BJ (cell line): Measurements from ENCODE around the gene CDKN2B-AS1. TPM values are rescaled to one million over a fixed set of nuclear protein-coding genes. Genes with fewer than 3 reads are reported as not detected.

Experiments
- CTCF ChIA-PET: fragments of 350-600 bp; formaldehyde crosslinking; extraction: SDS; loops from one replicate; lab custom pipeline; 2021; ENCODE audit warnings: antibody characterized with exemption, inconsistent platforms; lab: Yijun Ruan, JAX
- POLR2A ChIA-PET: fragments of 300-600 bp; sonication (Branson Sonifier 250); formaldehyde crosslinking; extraction: SDS; loops from one replicate; lab custom pipeline; 2021; ENCODE audit warnings: antibody characterized with exemption; lab: Charles Lee
- DNase-seq: peaks from one replicate; pipeline ENCODE4 v3.0.0-alpha.2; 2011; ENCODE audit warnings: low read depth
- H3K27me3 ChIP-seq: 2 replicates; pipeline ENCODE4 v1.6.0; 2011; ENCODE audit warnings: low read length; ENCODE audit not compliant: control insufficient read depth, insufficient read depth
- H3K36me3 ChIP-seq: 2 replicates; pipeline ENCODE4 v1.5.1; 2011; ENCODE audit warnings: low read length; ENCODE audit not compliant: control insufficient read depth, insufficient read depth
- H3K4me3 ChIP-seq: 2 replicates; pipeline ENCODE4 v1.5.1; 2011; ENCODE audit warnings: low read depth, mild to moderate bottlenecking, control low read depth, low read length
- CTCF ChIP-seq: IDR thresholded peaks from 2 replicates; pipeline ENCODE4 v1.5.1; 2011; ENCODE audit warnings: low read depth, mild to moderate bottlenecking, control low read depth, inconsistent platforms, low read length, moderate library complexity; ENCODE audit not compliant: insufficient read depth
- polyA plus RNA-seq: library from polyadenylated mRNA; depleted of rRNA; stranded (reverse); fragments of >200 nt; gene quantifications from 2 replicates; pipeline ENCODE4 v1.2.3, GENCODE V29; 2011

Gene CDKN2B-AS1
- polyA plus RNA-seq, 1 experiment, result 0.59 TPM

GRCh38 chr9:22041344-22041743, 46.8 kb downstream of the CDKN2B-AS1 start:
- DNase-seq, result no peak
- no peak for TF ChIP-seq CTCF
- H3K4me3 ChIP-seq, result no peak overlapping the region
- H3K36me3 ChIP-seq, result no peaks in the 10 kb centered on the region
- H3K27me3 ChIP-seq, result peaks cover 1% of the 10 kb centered on the region; the same call in 1 of the 2 replicates
- ChIA-PET POLR2A (no interaction called here), CTCF (interaction anchor here (1.1 to 6.2 kb wide), 2 partner anchors 17 to 33 kb away, joined by 3 to 46 read pairs; partner anchors contain the start of gene CDKN2B)

GRCh38 chr9:22041775-22042174, 47.2 kb downstream of the CDKN2B-AS1 start:
- Histone ChIP-seq H3K4me3 (no peak overlapping the region), H3K36me3 (no peaks in the 10 kb centered on the region), H3K27me3 (peaks cover 1% of the 10 kb centered on the region; the same call in 1 of the 2 replicates)
- TF ChIP-seq CTCF, result no peak
- ChIA-PET POLR2A (no interaction called here), CTCF (interaction anchor here (0.6 to 6.2 kb wide), 4 partner anchors 17 to 78 kb away, joined by 3 to 46 read pairs (median 4); partner anchors contain the start of gene CDKN2B)
- DNase-seq, result no peak

GRCh38 chr9:22043928-22044327, 49.3 kb downstream of the CDKN2B-AS1 start:
- no peak for DNase-seq
- CTCF ChIA-PET, result interaction anchor here (1.9 kb wide), 1 partner anchor 76 kb away, joined by 5 read pairs; no protein-coding TSS in a partner anchor
- TF ChIP-seq CTCF, result no peak
- H3K27me3 ChIP-seq, result peaks cover 1% of the 10 kb centered on the region; the same call in 1 of the 2 replicates
- POLR2A ChIA-PET, result no interaction called here
- H3K4me3 ChIP-seq, result no peak overlapping the region
- H3K36me3 ChIP-seq, result no peaks in the 10 kb centered on the region

GRCh38 chr9:22044583-22044982, 50.0 kb downstream of the CDKN2B-AS1 start:
- DNase-seq, result peak; percentile 37

GRCh38 chr9:22045423-22045822, 50.8 kb downstream of the CDKN2B-AS1 start:
- H3K4me3 ChIP-seq, result no peak overlapping the region
- no peaks in the 10 kb centered on the region for H3K27me3 ChIP-seq
- no peak for DNase-seq
- ChIA-PET POLR2A (no interaction called here), CTCF (interaction anchor here (0.6 kb wide), 1 partner anchor 18 kb away, joined by 3 read pairs; no protein-coding TSS in a partner anchor)
- TF ChIP-seq CTCF, result no peak
- no peaks in the 10 kb centered on the region for H3K36me3 ChIP-seq

More at GRCh38 chr9:22044583-22044982, 50.0 kb downstream of the CDKN2B-AS1 start:
- no peak overlapping the region for H3K4me3 ChIP-seq
- CTCF ChIA-PET, result no interaction called here
- POLR2A ChIA-PET, result no interaction called here
- H3K36me3 ChIP-seq, result no peaks in the 10 kb centered on the region
- peaks cover 1% of the 10 kb centered on the region; the same call in 1 of the 2 replicates for H3K27me3 ChIP-seq
- TF ChIP-seq CTCF, result no peak
